Astrocyte (in vitro differentiated cells and primary cell): ENCODE measurements around the gene PLD1. TPM values are rescaled to one million over a fixed set of nuclear protein-coding genes. Genes with fewer than 3 reads are reported as not detected.

Experiments
- DNase-seq: peaks from one replicate; pipeline ENCODE4 v3.0.0-alpha.2; 2010; ENCODE audit warnings: low read depth
- FAIRE-seq: peaks from 2 replicates; lab custom pipeline; 2011; peaks lifted over from hg19 to GRCh38; lab: Jason Lieb, UNC
- H2AFZ ChIP-seq: 2 replicates; pipeline ENCODE4 v1.6.0; 2012; ENCODE audit warnings: low read depth, low read length, inconsistent platforms
- H3K27ac ChIP-seq: 2 replicates; pipeline ENCODE4 v1.5.1; 2011; ENCODE audit warnings: low read depth, low read length, inconsistent platforms
- H3K27me3 ChIP-seq: 2 replicates; pipeline ENCODE4 v1.6.0; 2011; ENCODE audit warnings: low read length, inconsistent platforms; ENCODE audit not compliant: insufficient read depth
- H3K36me3 ChIP-seq: 2 replicates; pipeline ENCODE4 v1.5.1; 2011; ENCODE audit warnings: low read length, inconsistent platforms; ENCODE audit not compliant: insufficient read depth
- H3K4me1 ChIP-seq: 2 replicates; pipeline ENCODE4 v1.5.1; 2011; ENCODE audit warnings: low read length, inconsistent platforms; ENCODE audit not compliant: insufficient read depth
- H3K4me2 ChIP-seq: 2 replicates; pipeline ENCODE4 v1.6.0; 2012; ENCODE audit warnings: low read length, inconsistent platforms
- H3K4me3 ChIP-seq: 2 replicates; pipeline ENCODE4 v1.5.1; 2011; ENCODE audit warnings: low read depth, mild to moderate bottlenecking, low read length, inconsistent platforms; ENCODE audit not compliant: insufficient read depth
- H3K79me2 ChIP-seq: 2 replicates; pipeline ENCODE4 v1.6.0; 2012; ENCODE audit warnings: mild to moderate bottlenecking, low read length, inconsistent platforms; ENCODE audit not compliant: insufficient read depth
- H3K9ac ChIP-seq: 2 replicates; pipeline ENCODE4 v1.6.0; 2012; ENCODE audit warnings: mild to moderate bottlenecking, low read length, inconsistent platforms
- H3K9me3 ChIP-seq: 2 replicates; pipeline ENCODE4 v1.5.1; 2012; ENCODE audit warnings: low read depth, mild to moderate bottlenecking, low read length, inconsistent platforms; ENCODE audit not compliant: insufficient read depth
- H4K20me1 ChIP-seq: 2 replicates; pipeline ENCODE4 v1.6.0; 2012; ENCODE audit warnings: low read length, inconsistent platforms; ENCODE audit not compliant: insufficient read depth
- H3K27ac Mint-ChIP-seq: one replicate; pipeline ENCODE4 v1.8.0; 2021; ENCODE audit warnings: mild to moderate bottlenecking, mixed read lengths; ENCODE audit not compliant: unreplicated experiment
- H3K27me3 Mint-ChIP-seq: one replicate; pipeline ENCODE4 v1.8.0; 2021; ENCODE audit warnings: low read depth, mixed read lengths; ENCODE audit not compliant: unreplicated experiment
- H3K36me3 Mint-ChIP-seq: one replicate; pipeline ENCODE4 v1.8.0; 2021; ENCODE audit warnings: low read depth, mixed read lengths; ENCODE audit not compliant: unreplicated experiment
- H3K4me1 Mint-ChIP-seq: one replicate; pipeline ENCODE4 v1.8.0; 2021; ENCODE audit warnings: low read depth, mixed read lengths; ENCODE audit not compliant: unreplicated experiment
- H3K4me3 Mint-ChIP-seq: one replicate; pipeline ENCODE4 v1.8.0; 2021; ENCODE audit warnings: mild to moderate bottlenecking, moderate library complexity, mixed read lengths; ENCODE audit not compliant: unreplicated experiment
- H3K9me3 Mint-ChIP-seq: one replicate; pipeline ENCODE4 v1.8.0; 2021; ENCODE audit warnings: mild to moderate bottlenecking, mixed read lengths; ENCODE audit not compliant: unreplicated experiment
- CTCF ChIP-seq: IDR thresholded peaks from 2 replicates; pipeline ENCODE4 v1.5.1; 2011; ENCODE audit warnings: low read depth, mild to moderate bottlenecking, inconsistent platforms, low read length, moderate library complexity; ENCODE audit not compliant: insufficient read depth
- EZH2 ChIP-seq: IDR thresholded peaks from 2 replicates; pipeline ENCODE4 v1.6.1; 2012; ENCODE audit warnings: mild to moderate bottlenecking, low read length, inconsistent platforms; ENCODE audit not compliant: insufficient read depth
- total RNA-seq: library from RNA; stranded (reverse); gene quantifications from 2 replicates; pipeline ENCODE4 v1.2.1, GENCODE V29; 2021

PLD1 gene
- total RNA-seq, 1 donor from 2014 or later: 21.5 TPM

- Histone ChIP-seq H3K4me2 (no peak overlapping the region), H3K27me3 (no peaks in the 10 kb centered on the region), H4K20me1 (no peaks in the 10 kb centered on the region), H3K9ac (no peak overlapping the region), H3K9me3 (no peaks in the 10 kb centered on the region), H3K79me2 (no peaks in the 10 kb centered on the region), H3K4me3 (no peak overlapping the region), H3K27ac (no peak overlapping the region), H3K4me1 (no peaks in the 10 kb centered on the region), H2AFZ (no peak overlapping the region), H3K36me3 (no peaks in the 10 kb centered on the region)
- FAIRE-seq (no peak), DNase-seq (no peak)
- TF ChIP-seq CTCF (no peak), EZH2 (no peak)
- H3K36me3 Mint-ChIP-seq: peaks cover 31% of the 10 kb centered on the region
- no peak overlapping the region for H3K27ac Mint-ChIP-seq
- no peak overlapping the region for H3K4me3 Mint-ChIP-seq
- H3K4me1 Mint-ChIP-seq: no peaks in the 10 kb centered on the region
- peaks cover 12% of the 10 kb centered on the region for H3K9me3 Mint-ChIP-seq
- H3K27me3 Mint-ChIP-seq: no peaks in the 10 kb centered on the region
Observed at GRCh38 chr3:171718493-171719185, 91.6 kb downstream of the PLD1 start.

GRCh38 chr3:171715155-171715554, 95.1 kb downstream of the PLD1 start:
- Mint-ChIP-seq H3K36me3 (peaks cover 27% of the 10 kb centered on the region), H3K27ac (no peak overlapping the region), H3K4me1 (peaks cover 8% of the 10 kb centered on the region), H3K9me3 (peaks cover 12% of the 10 kb centered on the region), H3K27me3 (no peaks in the 10 kb centered on the region), H3K4me3 (no peak overlapping the region)
- H2AFZ ChIP-seq: no peak overlapping the region
- peaks cover 12% of the 10 kb centered on the region for H3K4me1 ChIP-seq
- no peak for TF ChIP-seq EZH2
- TF ChIP-seq CTCF: no peak
- no peaks in the 10 kb centered on the region for H3K9me3 ChIP-seq
- no peak overlapping the region for H3K4me2 ChIP-seq
- no peaks in the 10 kb centered on the region for H4K20me1 ChIP-seq
- no peaks in the 10 kb centered on the region for H3K27me3 ChIP-seq
- no peaks in the 10 kb centered on the region for H3K36me3 ChIP-seq
- no peak overlapping the region for H3K27ac ChIP-seq
- FAIRE-seq: no peak
- no peak for DNase-seq
- H3K4me3 ChIP-seq: no peak overlapping the region
- H3K79me2 ChIP-seq: no peaks in the 10 kb centered on the region
- H3K9ac ChIP-seq: no peak overlapping the region
